HepG2 (cell line): ENCODE data around the gene CCNI2. TPM values are rescaled to one million over a fixed set of nuclear protein-coding genes. Genes with fewer than 3 reads are reported as not detected.

Experiments
- ATAC-seq: fragments of 200-7000 bp; cut with Tn5 transposase; 3 replicates; pipeline ENCODE4 v1.9.1; 2020; ENCODE audit warnings: mild to moderate bottlenecking, moderate library complexity
- BruUV-seq: library from RNA; stranded (reverse); fragments of 400-500 nt; replicated peaks from 2 replicates; lab custom pipeline; 2021; lab: Mats Ljungman, UMichigan
- CTCF ChIA-PET: fragments of 300-600 bp; formaldehyde crosslinking; extraction: SDS; loops from one replicate; lab custom pipeline; 2021; ENCODE audit warnings: low total read pairs, inconsistent platforms, low intra/inter-chr PET ratio; lab: Yijun Ruan, JAX
- POLR2A ChIA-PET: fragments of 350-600 bp; sonication (Branson Sonifier 250); formaldehyde crosslinking; loops from one replicate; lab custom pipeline; 2020; ENCODE audit warnings: antibody characterized with exemption, inconsistent platforms; lab: Yijun Ruan, JAX
- DNase-seq: peaks from one replicate; pipeline ENCODE4 v3.0.0-alpha.2; 2015; ENCODE audit warnings: low spot score
- FAIRE-seq: peaks from 3 replicates; lab custom pipeline; 2011; peaks lifted over from hg19 to GRCh38; lab: Jason Lieb, UNC
- H2AFZ ChIP-seq: one replicate; pipeline ENCODE4 v1.6.1; 2011; ENCODE audit warnings: low read length, inconsistent platforms
- H3K27ac ChIP-seq: fragments of 300-600 bp; 3 replicates; pipeline ENCODE4 v1.8.0; 2011; ENCODE audit warnings: mixed run types, mild to moderate bottlenecking, mixed read lengths, low read length, inconsistent platforms; ENCODE audit not compliant: insufficient read depth; ENCODE audit errors: extremely low read length
- H3K27me3 ChIP-seq, 2 experiments: fragments of 200-600 bp in 1 of 2; 2 replicates in 1 of 2; 3 replicates in 1 of 2; pipeline versions ENCODE4 v1.6.0 to v1.8.0; 2011; ENCODE audit warnings: low read length in 2 of 2, mild to moderate bottlenecking in 2 of 2, moderate library complexity in 2 of 2, inconsistent platforms in 1 of 2; ENCODE audit not compliant: insufficient read depth in 2 of 2, control insufficient read depth in 1 of 2
- H3K36me3 ChIP-seq, 2 experiments: fragments of 200-600 bp in 1 of 2; replicated peaks in 1 of 2; 2 replicates in 1 of 2; 3 replicates in 1 of 2; pipeline versions ENCODE4 v1.5.1 to v1.8.0; 2011; ENCODE audit warnings: low read length in 2 of 2, inconsistent platforms in 1 of 2; ENCODE audit not compliant: insufficient read depth in 2 of 2, control insufficient read depth in 1 of 2
- H3K4me1 ChIP-seq: 2 replicates; pipeline ENCODE4 v1.5.1; 2012; ENCODE audit warnings: low read length, inconsistent platforms; ENCODE audit not compliant: insufficient read depth
- H3K4me2 ChIP-seq: 2 replicates; pipeline ENCODE4 v1.6.0; 2011; ENCODE audit warnings: low read depth, low read length, inconsistent platforms
- H3K4me3 ChIP-seq, 3 experiments: fragments of 200-600 bp in 1 of 3; sonication (generic), shearing (Covaris generic) in 1 of 3; replicated peaks in 1 of 3; 2 replicates each; pipeline ENCODE4 v1.5.1; 2011 to 2016; ENCODE audit warnings: low read length in 3 of 3, inconsistent platforms in 2 of 3, low read depth in 2 of 3, mild to moderate bottlenecking in 2 of 3, control low read depth in 1 of 3, mixed read lengths in 1 of 3; ENCODE audit not compliant: insufficient read depth in 1 of 3
- H3K79me2 ChIP-seq: one replicate; pipeline ENCODE4 v1.6.1; 2011; ENCODE audit warnings: low read length, inconsistent platforms; ENCODE audit not compliant: insufficient read depth
- H3K9ac ChIP-seq: 2 replicates; pipeline ENCODE4 v1.6.0; 2011; ENCODE audit warnings: mild to moderate bottlenecking, low read depth, low read length, inconsistent platforms; ENCODE audit not compliant: insufficient read depth
- H3K9me3 ChIP-seq: 2 replicates; pipeline ENCODE4 v1.5.1; 2012; ENCODE audit warnings: mild to moderate bottlenecking, low read length
- H4K20me1 ChIP-seq: 2 replicates; pipeline ENCODE4 v1.6.0; 2011; ENCODE audit warnings: inconsistent platforms, mild to moderate bottlenecking, low read length, moderate library complexity; ENCODE audit not compliant: insufficient read depth
- FOSL1 ChIP-seq: sonication (generic); formaldehyde crosslinking; IDR thresholded peaks from 2 replicates; pipeline ENCODE4 v1.9.0; 2021; ENCODE audit warnings: missing genetic modification reagents, borderline replicate concordance
- FOXP4 ChIP-seq: sonication (generic); formaldehyde crosslinking; IDR thresholded peaks from 2 replicates; pipeline ENCODE4 v1.4.0; 2020; ENCODE audit warnings: missing genetic modification reagents
- HIC2 ChIP-seq: sonication (generic); formaldehyde crosslinking; IDR thresholded peaks from 2 replicates; pipeline ENCODE4 v1.9.0; 2022; ENCODE audit warnings: low read depth, missing genetic modification reagents
- KDM2A ChIP-seq: sonication (generic); formaldehyde crosslinking; IDR thresholded peaks from 2 replicates; pipeline ENCODE4 v1.4.0; 2020; ENCODE audit warnings: low read depth, missing genetic modification reagents, borderline replicate concordance
- KMT2B ChIP-seq: IDR thresholded peaks from 2 replicates; pipeline ENCODE4 v1.6.1; 2016; ENCODE audit warnings: missing genetic modification reagents, missing compliant biosample characterization
- ZBTB2 ChIP-seq: sonication (generic); formaldehyde crosslinking; IDR thresholded peaks from 2 replicates; pipeline ENCODE4 v1.8.0; 2022; ENCODE audit warnings: low read depth, missing genetic modification reagents
- ZBTB33 ChIP-seq: sonication (generic); formaldehyde crosslinking; IDR thresholded peaks from 2 replicates; pipeline ENCODE4 v1.4.0; 2020; ENCODE audit warnings: missing genetic modification reagents
- ZBTB38 ChIP-seq: sonication (generic); formaldehyde crosslinking; IDR thresholded peaks from 2 replicates; pipeline ENCODE4 v1.5.1; 2020; ENCODE audit warnings: mild to moderate bottlenecking, missing genetic modification reagents
- ZBTB42 ChIP-seq: sonication (generic); formaldehyde crosslinking; IDR thresholded peaks from 2 replicates; pipeline ENCODE4 v1.5.0; 2020; ENCODE audit warnings: mild to moderate bottlenecking, missing genetic modification reagents
- ZNF543 ChIP-seq: sonication (generic); formaldehyde crosslinking; IDR thresholded peaks from 2 replicates; pipeline ENCODE4 v1.4.0; 2020; ENCODE audit warnings: mild to moderate bottlenecking, missing genetic modification reagents
- ZNF574 ChIP-seq: sonication (generic); formaldehyde crosslinking; IDR thresholded peaks from 2 replicates; pipeline ENCODE4 v1.4.0; 2020; ENCODE audit warnings: missing genetic modification reagents
- ZNF644 ChIP-seq: IDR thresholded peaks from 2 replicates; pipeline ENCODE4 v1.6.1; 2016; ENCODE audit warnings: low read depth
- WGBS: methylation state at CpG from one replicate; pipeline ENCODE4 v1.1.6; 2017; ENCODE audit warnings: low lambda C conversion rate; 5-methylcytosine and 5-hydroxymethylcytosine counted together
- in situ Hi-C: cut with HindIII; loops from 2 replicates; pipeline ENCODE4 v1.10.0; 2017; ENCODE audit warnings: low pct_unique_long_range_greater_than_20kb; ENCODE audit not compliant: extremely low pct_ligation_motif_present
- intact Hi-C: fragments of 100-400 bp; cut with micrococcal nuclease; formaldehyde crosslinking; loops from one replicate; pipeline ENCODE4 v1.10.0; 2022; ENCODE audit not compliant: unreplicated experiment
- polyA plus RNA-seq, 8 experiments: library from polyadenylated mRNA; depleted of rRNA in 3 of 8; stranded (reverse) in 7 of 8; unstranded in 1 of 8; fragments of >200 nt; fragmentation: Illumina TruSeq in 4 of 8; extraction: Trizol in 4 of 8; gene quantifications; 2 replicates each; pipeline versions ENCODE4 v1.2.1 to v1.2.3, GENCODE V29; 2011 to 2016; ENCODE audit warnings: low read depth in 4 of 8, missing spikeins in 1 of 8, mixed read lengths in 1 of 8; ENCODE audit not compliant: insufficient read depth in 1 of 8
- total RNA-seq, 5 experiments: library from RNA; depleted of rRNA; stranded (reverse); fragments of >200 nt; fragmentation: Illumina TruSeq; extraction: Trizol; gene quantifications; 2 replicates each; pipeline ENCODE4 v1.2.3, GENCODE V29; 2016; ENCODE audit warnings: low read depth in 1 of 5

Gene CCNI2
- total and polyA plus RNA-seq, 2 of the 13 experiments (the other 11 are each of a cell fraction or from before 2014, with no cell fraction given) = not detected

- BruUV-seq = no TSS peak
- no peak for DNase-seq
- in situ Hi-C loops = no loop called here
- ChIA-PET POLR2A (interaction anchor here (0.6 to 4.2 kb wide), 3 partner anchors 30 to 178 kb away, joined by 3 to 21 read pairs (median 10); no protein-coding TSS in a partner anchor), CTCF (no interaction called here)
- H3K79me2 ChIP-seq = peaks cover 38% of the 10 kb centered on the region
- H3K9ac ChIP-seq = peak within 1 kb of the TSS; percentile 84
- H3K27me3 ChIP-seq = no peaks in the 10 kb centered on the region
- FAIRE-seq = peak; percentile 28
- peak within 1 kb of the TSS; percentile 66 to 93 (median 72) for H3K4me3 ChIP-seq
- H3K36me3 ChIP-seq = no peaks in the 10 kb centered on the region
- peaks cover 47% of the 10 kb centered on the region for H3K4me1 ChIP-seq
- no peak within 1 kb of the TSS for H2AFZ ChIP-seq
- H3K27ac ChIP-seq = peak within 1 kb of the TSS; percentile 55
- WGBS = 40% methylated on average over 12 of the region's 82 CpGs
- ATAC-seq = peak; percentile 60
- H4K20me1 ChIP-seq = no peaks in the 10 kb centered on the region
- peak within 1 kb of the TSS; percentile 75 for H3K4me2 ChIP-seq
- no peaks in the 10 kb centered on the region for H3K9me3 ChIP-seq
- intact Hi-C loops = loop anchor here (2.0 kb wide), 2 partner anchors 29 to 43 kb away; no protein-coding TSS in a partner anchor
- TF ChIP-seq FOXP4 (no peak), ZBTB42 (no peak), ZBTB33 (CRISPR knock-in tag) (peak; percentile 37; the same call in 1 of the 2 replicates), ZBTB38 (CRISPR knock-in tag) (peak; percentile 75), ZNF574 (CRISPR knock-in tag) (peak; percentile 39), ZNF543 (CRISPR knock-in tag) (no peak), KDM2A (CRISPR knock-in tag) (peak; percentile 89), ZNF644 (CRISPR knock-in tag) (no peak), ZBTB2 (peak; percentile 66), FOSL1 (CRISPR knock-in tag) (no peak), KMT2B (CRISPR knock-in tag) (0 out of 2 replicates have a peak, but pooled peaks have one; percentile 45), HIC2 (CRISPR knock-in tag) (0 out of 2 replicates have a peak, but pooled peaks have one; percentile 42)
These were observed 30.2 kb downstream of the CCNI2 start, which contains the start of gene SEPTIN8 for GRCh38 chr5:132777209-132778069. Gene SEPTIN8 (minus strand): TSS chr5:132777239. CDS start chr5:132777137, 102 bp downstream.
